HFFc6 (cell line): Measurements from ENCODE around the gene FXR2. TPM values are rescaled to one million over a fixed set of nuclear protein-coding genes. Genes with fewer than 3 reads are reported as not detected.
"Not testable (repeated sequence)": the region's sequence is repeated elsewhere in the genome, so short reads cannot be mapped to it uniquely, and the experiment has no call there.

Source experiments
- DNase-seq: peaks from one replicate; pipeline ENCODE4 v3.0.0-alpha.2; 2018
- H3K27ac Mint-ChIP-seq: 2 replicates; pipeline ENCODE4 v1.8.0; 2020; ENCODE audit warnings: mild to moderate bottlenecking, mixed read lengths
- H3K27me3 Mint-ChIP-seq: 2 replicates; pipeline ENCODE4 v1.8.0; 2021; ENCODE audit warnings: mild to moderate bottlenecking, moderate library complexity, mixed read lengths; ENCODE audit not compliant: insufficient read depth
- H3K36me3 Mint-ChIP-seq: 2 replicates; pipeline ENCODE4 v1.8.0; 2021; ENCODE audit warnings: low read depth, mixed read lengths
- H3K4me1 Mint-ChIP-seq: 2 replicates; pipeline ENCODE4 v1.8.0; 2020; ENCODE audit warnings: low read depth, mixed read lengths
- H3K4me3 Mint-ChIP-seq: 2 replicates; pipeline ENCODE4 v1.8.0; 2020; ENCODE audit warnings: mild to moderate bottlenecking, moderate library complexity, mixed read lengths
- H3K9me3 Mint-ChIP-seq: 2 replicates; pipeline ENCODE4 v1.8.0; 2020; ENCODE audit warnings: mild to moderate bottlenecking, mixed read lengths
- CTCF ChIP-seq: fragments of 200-600 bp; sonication (generic); IDR thresholded peaks from 2 replicates; pipeline ENCODE4 v1.5.0; 2021; ENCODE audit warnings: antibody characterized with exemption, mild to moderate bottlenecking
- total RNA-seq, 6 experiments: library from RNA; stranded (reverse); fragmentation: NEBNext Ultra II Directional; extraction: Animal tissue kit (Norgen Biotek cat#: 25700); gene quantifications; 2 replicates in 1 of 6; 3 replicates in 5 of 6; pipeline ENCODE4 v1.2.3, GENCODE V29; 2021

Gene FXR2
- total RNA-seq, 6 experiments from 2014 or later: 49.3 to 62.3 (median 51.5) TPM

- peaks cover 16% of the 10 kb centered on the region for H3K4me1 Mint-ChIP-seq
These were observed 8.4 kb downstream of the FXR2 start for GRCh38 chr17:7606280-7606679.

GRCh38 chr17:7597561-7597960, 17.1 kb downstream of the FXR2 start:
- peaks cover 30% of the 10 kb centered on the region for H3K36me3 Mint-ChIP-seq
- not testable (repeated sequence) for DNase-seq, H3K4me3 Mint-ChIP-seq, H3K9me3 Mint-ChIP-seq, H3K27me3 Mint-ChIP-seq, H3K27ac Mint-ChIP-seq
- peaks cover 14% of the 10 kb centered on the region for H3K4me1 Mint-ChIP-seq

More at GRCh38 chr17:7606280-7606679, 8.4 kb downstream of the FXR2 start:
- no peaks in the 10 kb centered on the region for H3K9me3 Mint-ChIP-seq
- H3K4me3 Mint-ChIP-seq: no peak overlapping the region
- no peak overlapping the region for H3K27ac Mint-ChIP-seq
- H3K36me3 Mint-ChIP-seq: peaks cover 38% of the 10 kb centered on the region
- TF ChIP-seq CTCF: no peak
- H3K27me3 Mint-ChIP-seq: peaks cover 2% of the 10 kb centered on the region; the same call in 1 of the 2 replicates
- no peak for DNase-seq

GRCh38 chr17:7593296-7593695, 21.4 kb downstream of the FXR2 start:
- Mint-ChIP-seq H3K9me3 (no peaks in the 10 kb centered on the region), H3K4me3 (no peak overlapping the region), H3K27me3 (peaks cover 2% of the 10 kb centered on the region; the same call in 1 of the 2 replicates), H3K4me1 (peaks cover 37% of the 10 kb centered on the region), H3K36me3 (peaks cover 28% of the 10 kb centered on the region), H3K27ac (peak overlapping the region; percentile 44)
- TF ChIP-seq CTCF: no peak
- DNase-seq: no peak

GRCh38 chr17:7592422-7593021, 22.2 kb downstream of the FXR2 start:
- H3K27me3 Mint-ChIP-seq: peaks cover 5% of the 10 kb centered on the region
- no peaks in the 10 kb centered on the region for H3K9me3 Mint-ChIP-seq
- no peak for TF ChIP-seq CTCF
- DNase-seq: no peak
- peaks cover 45% of the 10 kb centered on the region for H3K4me1 Mint-ChIP-seq
- peak overlapping the region; percentile 92 for H3K27ac Mint-ChIP-seq
- H3K36me3 Mint-ChIP-seq: peaks cover 27% of the 10 kb centered on the region
- H3K4me3 Mint-ChIP-seq: no peak overlapping the region

- Mint-ChIP-seq H3K27me3 (peaks cover 7% of the 10 kb centered on the region), H3K4me1 (peaks cover 54% of the 10 kb centered on the region), H3K4me3 (no peak overlapping the region; the same call in 1 of the 2 replicates), H3K9me3 (no peaks in the 10 kb centered on the region), H3K36me3 (peaks cover 30% of the 10 kb centered on the region), H3K27ac (peak overlapping the region; percentile 92)
- no peak for TF ChIP-seq CTCF
- no peak for DNase-seq
These were observed 23.1 kb downstream of the FXR2 start for GRCh38 chr17:7591596-7591995.

- TF ChIP-seq CTCF: no peak
- Mint-ChIP-seq H3K4me1 (peaks cover 63% of the 10 kb centered on the region), H3K36me3 (peaks cover 29% of the 10 kb centered on the region), H3K27ac (peak overlapping the region; percentile 92), H3K27me3 (peaks cover 7% of the 10 kb centered on the region), H3K9me3 (no peaks in the 10 kb centered on the region), H3K4me3 (peak overlapping the region; percentile 75)
- DNase-seq: peak; percentile 57
These were observed 24.0 kb downstream of the FXR2 start for GRCh38 chr17:7590743-7591142.
